ENCODE data around the gene VAV1.
"Not testable (repeated sequence)": the region's sequence is repeated elsewhere in the genome, so short reads cannot be mapped to it uniquely, and the experiment has no call there.

VAV1 gene

GRCh38 chr19:6825076-6825774 lies 52.7 kb downstream of the VAV1 start:
- no peak for TF ChIP-seq CTCF (IDR thresholded peaks at IDR 0.05; ENCODE audit: low read depth, low read length)
- no peak overlapping the region for H3K4me3 ChIP-seq (ENCODE audit: low read depth, low read length)

- TF ChIP-seq CTCF (IDR thresholded peaks at IDR 0.05; ENCODE audit: low read depth, low read length), result no peak
- H3K4me3 ChIP-seq (ENCODE audit: low read depth, low read length), result no peak overlapping the region
Measured at GRCh38 chr19:6826281-6826920, 53.9 kb downstream of the VAV1 start.

DNA sequence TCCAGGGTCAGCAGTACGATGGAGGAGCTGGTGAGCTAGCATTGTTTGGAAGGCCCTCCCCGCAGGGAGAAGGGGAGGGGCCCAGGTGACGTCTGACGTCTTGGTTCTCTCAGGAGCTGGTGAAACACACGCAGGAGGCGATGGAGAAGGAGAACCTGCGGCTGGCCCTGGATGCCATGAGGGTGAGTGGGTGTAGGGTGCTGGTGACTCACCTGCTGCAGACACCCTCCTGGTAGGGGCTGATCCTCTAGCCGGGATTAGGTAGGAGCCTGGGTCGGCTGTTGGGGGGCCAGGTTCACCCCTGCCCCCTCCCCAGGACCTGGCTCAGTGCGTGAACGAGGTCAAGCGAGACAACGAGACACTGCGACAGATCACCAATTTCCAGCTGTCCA lies 55.8 kb downstream of the VAV1 start:
- TF ChIP-seq CTCF (IDR thresholded peaks at IDR 0.05; ENCODE audit: low read depth, low read length), result no peak
- no peak overlapping the region for H3K4me3 ChIP-seq (ENCODE audit: low read depth, low read length)

GRCh38 chr19:6828698-6829633 lies 56.5 kb downstream of the VAV1 start:
- TF ChIP-seq CTCF (IDR thresholded peaks at IDR 0.05; ENCODE audit: low read depth, low read length), result no peak
- H3K4me3 ChIP-seq (ENCODE audit: low read depth, low read length), result no peak overlapping the region

DNA sequence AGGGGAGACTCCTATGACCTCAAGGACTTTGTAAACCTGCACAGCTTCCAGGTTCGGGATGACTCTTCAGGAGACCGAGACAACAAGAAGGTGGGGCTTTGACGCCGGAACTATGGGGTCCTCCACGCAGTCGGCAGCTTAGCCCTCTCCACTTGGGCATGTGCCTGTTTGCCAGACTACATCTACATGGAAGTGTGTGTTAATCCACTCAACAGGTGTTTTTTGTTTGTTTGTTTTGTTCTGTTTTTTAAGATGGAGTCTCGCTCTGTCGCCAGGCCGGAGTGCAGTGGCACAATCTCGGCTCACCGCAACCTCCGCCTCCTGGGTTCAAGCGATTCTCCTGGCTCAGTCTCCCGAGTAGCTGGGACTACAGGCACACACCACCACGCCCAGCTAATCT lies 57.3 kb downstream of the VAV1 start:
- H3K4me3 ChIP-seq (ENCODE audit: low read depth, low read length), result not testable (repeated sequence)

- H3K4me3 ChIP-seq (ENCODE audit: low read depth, low read length), result not testable (repeated sequence)
Measured at GRCh38 chr19:6831084-6831483, 58.6 kb downstream of the VAV1 start.

- no peak for TF ChIP-seq CTCF (IDR thresholded peaks at IDR 0.05; ENCODE audit: low read depth, low read length)
- H3K4me3 ChIP-seq (ENCODE audit: low read depth, low read length), result no peak overlapping the region
Measured at GRCh38 chr19:6832412-6832811, 59.9 kb downstream of the VAV1 start.

DNA sequence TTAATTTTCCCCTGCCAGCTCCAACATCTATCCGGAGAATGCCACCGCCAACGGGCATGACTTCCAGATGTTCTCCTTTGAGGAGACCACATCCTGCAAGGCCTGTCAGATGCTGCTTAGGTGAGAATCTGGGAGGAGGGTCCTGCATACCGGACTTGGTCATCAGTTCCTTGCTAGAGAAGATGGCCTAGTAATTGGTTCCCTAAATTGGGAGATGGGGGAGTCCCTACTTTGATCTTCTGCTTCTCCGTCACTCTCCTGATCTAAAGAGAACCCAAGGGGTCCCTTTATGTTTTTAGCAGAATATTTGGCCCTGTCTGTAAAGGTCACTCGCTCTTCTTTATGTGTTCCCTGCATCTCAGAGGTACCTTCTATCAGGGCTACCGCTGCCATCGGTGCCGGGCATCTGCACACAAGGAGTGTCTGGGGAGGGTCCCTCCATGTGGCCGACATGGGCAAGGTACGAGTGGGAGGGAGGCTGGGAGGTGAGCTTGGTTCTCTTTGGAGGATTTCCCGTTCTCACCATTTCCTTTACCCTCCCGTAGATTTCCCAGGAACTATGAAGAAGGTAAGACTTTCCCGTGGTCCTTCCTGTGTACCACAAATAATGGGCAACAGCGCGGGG lies 60.8 kb downstream of the VAV1 start:
- H3K4me3 ChIP-seq (ENCODE audit: low read depth, low read length), result no peak overlapping the region
- no peak for TF ChIP-seq CTCF (IDR thresholded peaks at IDR 0.05; ENCODE audit: low read depth, low read length)

Measured in WI38 (cell line).